MM.1S (cell line): ENCODE results near the gene CCL18.

Experiments used
- CTCF ChIP-seq: fragments of 300-600 bp; sonication (generic); IDR thresholded peaks from 2 replicates; pipeline ENCODE4 v1.5.1; 2016; ENCODE audit warnings: antibody characterized with exemption, low read length, mixed read lengths
- EZH2 ChIP-seq: fragments of 300-600 bp; sonication (generic); optimal IDR thresholded peaks from 2 replicates; pipeline ENCODE3; 2017; ENCODE audit warnings: low read depth, mild to moderate bottlenecking, antibody characterized with exemption, low read length, mixed read lengths

- no peak for TF ChIP-seq EZH2
- TF ChIP-seq CTCF = no peak
These were observed 56.1 kb downstream of the CCL18 start for GRCh38 chr17:36120221-36120620.
